NK-92 (cell line): ENCODE measurements around the gene FNTB.
"Not testable (repeated sequence)": the region's sequence is repeated elsewhere in the genome, so short reads cannot be mapped to it uniquely, and the experiment has no call there.

Experiments
- DNase-seq: peaks from one replicate; lab custom pipeline; 2025; ENCODE audit not compliant: unreplicated experiment; lab: John Stamatoyannopoulos, UW

Gene FNTB

GRCh38 chr14:65012353-65012752 is 25.7 kb downstream of the FNTB start:
- no peak for DNase-seq

- no peak for DNase-seq
Measured at GRCh38 chr14:65015391-65015790, 28.7 kb downstream of the FNTB start.

GRCh38 chr14:65016471-65016870 is 29.8 kb downstream of the FNTB start:
- DNase-seq = no peak

- no peak for DNase-seq
Measured at GRCh38 chr14:65019944-65020566, 33.4 kb downstream of the FNTB start.

DNA sequence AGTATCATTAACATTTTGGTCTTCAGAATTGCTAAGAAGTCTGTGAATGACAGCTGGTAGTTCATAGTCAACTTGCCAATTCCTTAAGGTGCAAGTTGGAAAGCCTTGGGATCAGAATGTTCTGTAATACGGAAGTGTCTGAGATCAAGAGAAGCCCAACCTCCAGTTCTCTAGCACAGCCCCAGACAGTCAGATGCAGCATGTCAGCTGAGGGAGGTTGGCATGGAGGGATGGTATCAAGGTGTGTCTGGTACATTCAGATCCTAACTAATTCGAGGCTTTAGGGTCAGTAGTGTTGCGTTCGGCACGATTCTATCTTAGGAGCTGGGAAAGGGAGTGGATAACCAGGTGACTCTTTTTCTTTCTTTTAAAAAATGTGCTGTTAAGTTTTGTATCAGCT is 38.3 kb downstream of the FNTB start:
- no peak for DNase-seq

DNA sequence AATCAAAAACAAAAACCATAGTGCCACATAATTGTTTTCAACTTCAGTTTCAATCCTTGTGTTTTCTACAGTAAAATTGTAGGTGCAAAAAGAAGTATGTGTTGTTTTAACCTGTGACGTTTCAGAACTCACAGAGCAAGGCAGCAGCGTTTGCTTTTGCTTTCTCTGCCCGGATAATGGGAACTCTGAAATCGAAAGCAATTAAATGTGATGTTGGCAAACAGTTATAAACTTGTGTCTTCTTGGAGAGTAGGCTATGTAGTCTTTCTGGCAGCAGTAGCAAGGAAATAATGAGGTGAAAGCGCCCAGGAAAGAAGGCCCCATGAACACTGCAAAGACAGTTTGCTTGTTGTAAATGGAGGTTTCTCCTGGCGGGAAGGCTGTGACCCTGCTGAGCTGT is 39.1 kb downstream of the FNTB start:
- DNase-seq = no peak

DNA sequence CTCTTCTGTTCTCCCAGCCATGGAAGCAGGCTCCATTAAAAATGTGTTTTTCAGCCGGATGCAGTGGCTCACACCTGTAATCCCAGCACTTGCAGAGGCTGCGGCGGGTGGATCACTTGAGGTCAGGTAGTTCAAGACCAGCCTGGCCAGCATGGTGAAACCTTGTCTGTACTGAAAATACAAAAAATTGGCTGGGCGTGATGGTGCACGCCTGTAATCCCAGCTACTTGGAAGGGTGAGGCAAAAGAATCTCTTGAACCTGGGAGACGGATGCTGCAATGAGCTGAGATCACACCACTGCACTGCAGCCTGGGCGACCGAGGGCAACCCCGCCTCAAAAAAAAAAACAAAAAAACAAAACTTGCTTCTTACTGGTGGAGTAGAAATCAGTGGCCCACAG is 39.8 kb downstream of the FNTB start:
- no peak for DNase-seq

DNA sequence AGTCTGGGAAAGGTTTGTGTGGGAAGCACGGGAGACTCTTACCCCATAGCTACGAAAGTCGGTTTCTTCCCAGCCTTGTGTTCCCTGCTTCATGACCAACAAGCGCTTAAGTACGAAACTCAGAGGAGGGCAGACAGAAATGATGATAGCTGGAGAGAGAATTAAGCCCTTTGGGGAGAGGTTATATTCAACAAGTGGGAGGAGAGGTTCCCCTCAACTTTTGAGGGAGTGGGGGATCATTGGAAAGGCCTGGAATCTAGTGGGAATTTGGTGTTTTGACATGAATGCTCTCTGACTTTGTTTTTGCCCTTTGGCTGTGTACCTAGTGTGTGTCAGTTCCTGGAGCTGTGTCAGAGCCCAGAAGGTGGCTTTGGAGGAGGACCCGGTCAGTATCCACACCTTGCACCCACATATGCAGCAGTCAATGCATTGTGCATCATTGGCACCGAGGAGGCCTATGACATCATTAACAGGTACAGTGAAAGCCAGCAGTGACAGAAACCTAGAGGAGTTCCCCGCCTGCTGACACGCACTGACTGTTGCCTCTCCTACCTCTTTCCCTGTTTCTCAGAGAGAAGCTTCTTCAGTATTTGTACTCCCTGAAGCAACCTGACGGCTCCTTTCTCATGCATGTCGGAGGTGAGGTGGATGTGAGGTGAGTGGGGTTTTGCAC is 40.6 kb downstream of the FNTB start:
- DNase-seq = no peak

DNA sequence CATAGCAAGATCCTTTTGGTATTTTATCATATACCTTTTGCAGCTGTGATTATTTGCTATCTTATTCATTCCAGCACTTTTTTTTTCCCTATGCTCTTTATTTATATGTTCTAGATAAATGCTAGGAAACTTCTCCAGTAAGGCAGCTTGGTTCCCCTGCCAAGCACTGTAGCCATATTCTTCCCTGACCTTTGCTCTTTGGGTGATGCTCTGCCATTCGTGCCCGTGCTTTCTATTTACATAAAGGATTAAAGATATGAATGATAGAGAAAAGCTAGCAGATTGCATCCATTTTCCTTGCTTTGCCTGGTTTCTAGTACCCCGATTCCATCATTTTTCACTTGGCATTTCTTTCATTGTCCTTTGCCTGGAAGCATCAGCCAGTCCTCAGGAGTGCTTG is 42.2 kb downstream of the FNTB start:
- no peak for DNase-seq

GRCh38 chr14:65031321-65031720 is 44.6 kb downstream of the FNTB start:
- not testable (repeated sequence) for DNase-seq

- DNase-seq = no peak
Measured at GRCh38 chr14:65032319-65032718, 45.6 kb downstream of the FNTB start.

DNA sequence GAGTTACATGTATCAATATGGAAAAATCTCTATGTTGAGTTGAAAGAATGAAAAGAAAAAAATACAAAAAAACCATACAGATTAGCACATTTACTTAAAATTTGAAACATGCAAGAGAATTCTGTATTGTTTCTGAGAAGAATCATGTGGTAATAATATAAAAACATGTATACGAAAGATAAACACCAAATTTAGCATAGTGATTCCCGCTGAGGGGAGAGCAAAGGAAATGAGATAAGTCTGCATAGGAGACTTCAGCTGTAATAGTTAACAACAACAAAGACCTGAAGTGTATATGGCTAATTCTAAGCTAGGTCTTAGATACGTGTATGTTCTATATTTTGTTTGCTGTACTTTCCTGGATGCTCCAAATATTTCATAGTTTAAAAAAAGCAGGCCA is 46.5 kb downstream of the FNTB start:
- DNase-seq = no peak

DNA sequence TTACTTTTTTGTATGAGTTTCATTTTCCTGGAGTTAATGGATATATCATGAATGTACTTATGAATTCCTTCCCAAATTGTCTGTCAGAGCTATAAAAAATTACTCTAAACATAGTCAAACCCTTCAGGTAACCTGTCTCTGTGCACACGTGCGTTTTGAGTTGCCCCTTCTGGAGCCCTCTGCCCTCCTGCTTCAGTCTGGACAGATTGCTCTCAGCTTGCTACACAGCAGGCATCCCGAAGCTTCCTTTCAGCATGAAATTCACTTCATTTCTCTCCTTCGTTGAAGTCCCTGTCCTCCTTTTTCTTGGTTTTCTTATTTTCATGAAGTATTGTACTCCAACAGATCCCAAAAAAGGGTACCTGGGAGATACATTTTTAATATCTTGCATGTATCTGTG is 47.3 kb downstream of the FNTB start:
- DNase-seq = no peak

DNA sequence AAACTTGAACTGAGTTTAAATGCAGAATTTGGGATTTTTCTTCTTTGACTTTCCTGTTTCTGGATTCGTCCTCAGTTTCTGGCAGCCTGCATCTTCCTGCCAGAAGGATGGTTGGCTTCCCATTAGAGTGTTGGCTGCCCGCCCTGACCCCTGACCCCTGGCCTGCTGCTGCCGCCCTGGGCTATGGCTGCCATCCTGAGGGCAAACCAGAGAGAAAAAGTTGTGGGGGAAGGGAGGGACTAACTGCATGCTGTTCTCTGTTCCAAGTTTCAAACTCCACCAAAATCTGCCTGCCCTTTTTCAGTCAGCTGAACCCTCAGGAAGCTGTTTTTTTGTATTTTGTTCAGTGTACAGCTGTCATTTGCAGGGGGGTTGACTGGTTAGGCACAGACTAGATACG is 48.4 kb downstream of the FNTB start:
- DNase-seq = no peak

GRCh38 chr14:65038966-65039365 is 52.3 kb downstream of the FNTB start:
- no peak for DNase-seq

DNA sequence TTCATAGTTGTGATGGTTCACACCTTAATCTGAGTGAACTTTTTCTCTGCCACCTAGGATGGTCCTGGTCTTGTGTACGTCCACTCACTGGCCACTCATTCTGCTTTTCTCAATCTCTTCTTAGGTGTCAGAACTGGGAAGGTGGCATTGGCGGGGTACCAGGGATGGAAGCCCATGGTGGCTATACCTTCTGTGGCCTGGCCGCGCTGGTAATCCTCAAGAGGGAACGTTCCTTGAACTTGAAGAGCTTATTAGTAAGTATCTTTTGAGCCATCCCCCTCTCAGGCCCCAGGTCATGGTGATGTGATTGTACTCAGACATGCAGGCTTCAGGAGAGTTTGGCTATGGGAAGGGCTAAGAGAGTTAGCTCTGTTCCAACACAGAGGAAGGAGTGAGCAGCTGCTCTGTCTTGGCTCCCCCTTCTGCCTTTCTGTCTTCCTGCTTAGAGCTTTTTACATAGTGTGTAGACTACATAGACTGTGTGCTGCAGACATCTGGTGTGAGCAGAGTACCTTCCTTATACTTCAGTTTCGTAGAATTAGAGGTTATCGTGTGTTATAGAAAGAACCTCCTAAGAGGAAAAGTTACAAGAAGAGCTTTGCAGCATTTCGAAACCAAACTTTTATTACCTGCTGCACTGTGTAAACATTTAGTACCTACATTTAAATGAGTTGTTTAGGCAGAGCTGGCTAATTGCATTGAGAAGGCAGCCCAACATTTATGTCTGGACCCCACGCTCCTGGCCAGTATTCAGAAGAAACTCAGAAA is 54.2 kb downstream of the FNTB start:
- DNase-seq = no peak

DNA sequence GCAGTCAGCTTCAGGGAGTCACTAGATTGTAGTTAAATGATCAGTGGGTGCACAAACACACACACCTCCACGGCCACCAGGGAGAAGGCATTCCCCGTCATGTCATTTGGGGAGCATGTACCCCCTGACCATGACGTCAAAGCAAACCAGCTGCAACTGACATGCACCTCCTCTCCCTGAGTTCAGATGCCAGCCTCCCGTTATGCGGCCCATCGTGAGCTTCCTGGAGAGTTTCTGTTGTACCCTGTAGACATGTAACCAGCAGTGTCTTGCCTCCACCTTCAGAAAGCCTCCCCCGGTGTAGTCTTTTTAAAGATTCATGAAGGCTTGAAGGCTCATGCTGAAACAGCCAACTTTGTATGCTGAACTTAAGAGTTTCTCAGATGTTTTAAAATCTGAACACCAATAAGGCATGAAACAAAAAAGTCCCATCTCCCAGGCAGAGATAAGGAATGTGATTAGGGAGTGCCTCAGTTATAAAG is 54.8 kb downstream of the FNTB start:
- no peak for DNase-seq

DNA sequence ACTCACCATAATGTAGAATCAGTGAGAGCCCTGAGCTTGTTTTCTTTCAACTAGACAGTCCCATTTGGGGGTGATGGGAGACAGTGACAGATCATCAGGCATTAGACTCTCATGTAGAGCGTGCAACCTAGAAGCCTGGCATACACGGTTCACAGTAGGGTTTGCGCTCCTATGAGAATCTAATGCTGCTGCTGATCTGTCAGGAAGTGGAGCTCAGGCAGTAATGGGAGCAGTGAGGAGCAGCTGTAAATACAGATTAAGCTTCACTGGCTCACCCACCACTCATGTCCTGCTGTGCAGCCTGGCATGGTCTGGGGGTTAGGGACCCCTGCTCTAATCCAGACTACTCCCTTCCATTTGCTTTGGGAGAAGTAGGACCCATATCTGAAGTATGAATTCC is 55.6 kb downstream of the FNTB start:
- DNase-seq = no peak

- no peak for DNase-seq
Measured at GRCh38 chr14:65042731-65043372, 56.2 kb downstream of the FNTB start.

- no peak for DNase-seq
Measured at GRCh38 chr14:65043893-65044595, 57.3 kb downstream of the FNTB start.

GRCh38 chr14:65044596-65044959 is 57.9 kb downstream of the FNTB start:
- no peak for DNase-seq
